Measurements from ENCODE around the gene NAA10. TPM values are rescaled to one million over a fixed set of nuclear protein-coding genes. Genes with fewer than 3 reads are reported as not detected.

NAA10 gene
- total and polyA plus RNA-seq, 4 donors, result 33.1 to 146 (median 104) TPM

- H3K27me3 ChIP-seq (ENCODE audit: control insufficient read depth in 3 of 3, insufficient read depth in 3 of 3, low read length in 2 of 3), result peaks cover 36 to 56% (median 40%) of the 10 kb centered on the region in 3 donors
- H3K4me1 ChIP-seq (ENCODE audit: control insufficient read depth in 5 of 5, insufficient read depth in 5 of 5, low read length in 5 of 5), result peaks cover 0 to 2% (median under 1%) of the 10 kb centered on the region in 5 donors
- no peak for DNase-seq
- H3K9me3 ChIP-seq (ENCODE audit: control insufficient read depth in 4 of 4, insufficient read depth in 3 of 4, low read length in 3 of 4), result peaks cover 0 to 6% (median 0%) of the 10 kb centered on the region in 4 donors
- H3K9ac ChIP-seq (ENCODE audit: insufficient read depth in 1 of 2, low read length in 2 of 2), result no peak overlapping the region
- 53 to 63% methylated on average over 12 to 13 of the region's 13 CpGs for WGBS, 2 donors
- TF ChIP-seq CTCF (IDR thresholded peaks at IDR 0.05; ENCODE audit: control extremely low read depth, extremely low read depth), result no peak
- ATAC-seq (ENCODE audit: insufficient read depth, low FRiP score), result no peak
- H3K36me3 ChIP-seq (ENCODE audit: control insufficient read depth in 4 of 4, insufficient read depth in 4 of 4, low read length in 4 of 4), result no peaks in the 10 kb centered on the region
- H3K27ac ChIP-seq (ENCODE audit: low read depth in 1 of 2, low read length in 1 of 2), result no peak overlapping the region
- H3K4me3 ChIP-seq, result no peak overlapping the region
Observed at GRCh38 chrX:153884136-153884535, 50.7 kb downstream of the NAA10 start.

GRCh38 chrX:153883163-153883843 lies 51.5 kb downstream of the NAA10 start:
- Histone ChIP-seq H3K36me3 (ENCODE audit: control insufficient read depth in 4 of 4, insufficient read depth in 4 of 4, low read length in 4 of 4) (no peaks in the 10 kb centered on the region), H3K4me1 (ENCODE audit: control insufficient read depth in 5 of 5, insufficient read depth in 5 of 5, low read length in 5 of 5) (peaks cover 0 to 4% (median 2%) of the 10 kb centered on the region in 5 donors), H3K27me3 (ENCODE audit: control insufficient read depth in 3 of 3, insufficient read depth in 3 of 3, low read length in 2 of 3) (peaks cover 33 to 54% (median 42%) of the 10 kb centered on the region in 3 donors), H3K9ac (ENCODE audit: insufficient read depth in 1 of 2, low read length in 2 of 2) (no peak overlapping the region), H3K4me3 (no peak overlapping the region), H3K9me3 (ENCODE audit: control insufficient read depth in 4 of 4, insufficient read depth in 3 of 4, low read length in 3 of 4) (peaks cover 0 to 5% (median 0%) of the 10 kb centered on the region in 4 donors), H3K27ac (ENCODE audit: low read depth in 1 of 2, low read length in 1 of 2) (no peak overlapping the region)
- TF ChIP-seq CTCF (IDR thresholded peaks at IDR 0.05; ENCODE audit: control extremely low read depth, extremely low read depth), result no peak
- DNase-seq, result no peak
- ATAC-seq (ENCODE audit: insufficient read depth, low FRiP score), result no peak
- WGBS, 2 donors, result 49 to 60% methylated on average over 9 to 13 of the region's 13 CpGs

- whole genome bisulfite sequencing, 2 donors, result 50 to 57% methylated on average over 5 to 7 of the region's 7 CpGs
- Histone ChIP-seq H3K9me3 (ENCODE audit: control insufficient read depth in 4 of 4, insufficient read depth in 3 of 4, low read length in 3 of 4) (peaks cover 0 to 2% (median 0%) of the 10 kb centered on the region in 4 donors), H3K27me3 (ENCODE audit: control insufficient read depth in 3 of 3, insufficient read depth in 3 of 3, low read length in 2 of 3) (peaks cover 27 to 48% (median 45%) of the 10 kb centered on the region in 3 donors), H3K4me1 (ENCODE audit: control insufficient read depth in 5 of 5, insufficient read depth in 5 of 5, low read length in 5 of 5) (peaks cover 0 to 4% (median 2%) of the 10 kb centered on the region in 5 donors), H3K27ac (ENCODE audit: low read depth in 1 of 2, low read length in 1 of 2) (no peak overlapping the region), H3K4me3 (no peak overlapping the region), H3K36me3 (ENCODE audit: control insufficient read depth in 4 of 4, insufficient read depth in 4 of 4, low read length in 4 of 4) (no peaks in the 10 kb centered on the region), H3K9ac (ENCODE audit: insufficient read depth in 1 of 2, low read length in 2 of 2) (no peak overlapping the region)
- ATAC-seq (ENCODE audit: insufficient read depth, low FRiP score) (no peak), DNase-seq (no peak)
- TF ChIP-seq CTCF (IDR thresholded peaks at IDR 0.05; ENCODE audit: control extremely low read depth, extremely low read depth), result no peak
Observed at GRCh38 chrX:153882557-153882956, 52.3 kb downstream of the NAA10 start.

All from lung (tissue), 12 donors.